ENCODE data around the gene FAM13C.
A peak's percentile ranks its signal among the peaks of the same experiment; 100 is the strongest.

FAM13C gene

GRCh38 chr10:59361663-59362143 is 646 bp downstream of the FAM13C start:
- peak; percentile 3 for DNase-seq (ENCODE audit: low read depth)

GRCh38 chr10:59360605-59361405 is 1.5 kb downstream of the FAM13C start:
- DNase-seq (ENCODE audit: low read depth): no peak

GRCh38 chr10:59358576-59358975 is 3.8 kb downstream of the FAM13C start:
- DNase-seq (ENCODE audit: low read depth): no peak

- no peak for DNase-seq (ENCODE audit: low read depth)
Measured at GRCh38 chr10:59354434-59354833, 7.9 kb downstream of the FAM13C start.

- DNase-seq (ENCODE audit: low read depth): no peak
Measured at GRCh38 chr10:59350558-59350957, 11.8 kb downstream of the FAM13C start.

- no peak for DNase-seq (ENCODE audit: low read depth)
Measured at GRCh38 chr10:59346321-59346720, 16.0 kb downstream of the FAM13C start.

- no peak for DNase-seq (ENCODE audit: low read depth)
Measured at GRCh38 chr10:59342723-59343122, 19.6 kb downstream of the FAM13C start.

GRCh38 chr10:59342000-59342399 is 20.3 kb downstream of the FAM13C start:
- DNase-seq (ENCODE audit: low read depth): no peak

- DNase-seq (ENCODE audit: low read depth): no peak
Measured at GRCh38 chr10:59340285-59340684, 22.1 kb downstream of the FAM13C start.

- no peak for DNase-seq (ENCODE audit: low read depth)
Measured at GRCh38 chr10:59339351-59339750, 23.0 kb downstream of the FAM13C start.

- DNase-seq (ENCODE audit: low read depth): peak; percentile 32
Measured at GRCh38 chr10:59337201-59337652, 25.1 kb downstream of the FAM13C start.

GRCh38 chr10:59336632-59337031 is 25.7 kb downstream of the FAM13C start:
- DNase-seq (ENCODE audit: low read depth): peak; percentile 69

GRCh38 chr10:59335497-59335896 is 26.9 kb downstream of the FAM13C start:
- no peak for DNase-seq (ENCODE audit: low read depth)

- DNase-seq (ENCODE audit: low read depth): no peak
Measured at GRCh38 chr10:59333701-59334100, 28.6 kb downstream of the FAM13C start.

- DNase-seq (ENCODE audit: low read depth): no peak
Measured at GRCh38 chr10:59332581-59332980, 29.8 kb downstream of the FAM13C start.

- DNase-seq (ENCODE audit: low read depth): no peak
Measured at GRCh38 chr10:59331661-59332060, 30.7 kb downstream of the FAM13C start.

- DNase-seq (ENCODE audit: low read depth): no peak
Measured at GRCh38 chr10:59325116-59325515, 37.2 kb downstream of the FAM13C start.

- no peak for DNase-seq (ENCODE audit: low read depth)
Measured at GRCh38 chr10:59324597-59324996, 37.8 kb downstream of the FAM13C start.

GRCh38 chr10:59323831-59324401 is 38.4 kb downstream of the FAM13C start:
- no peak for DNase-seq (ENCODE audit: low read depth)

- DNase-seq (ENCODE audit: low read depth): no peak
Measured at GRCh38 chr10:59323036-59323459, 39.3 kb downstream of the FAM13C start.

- DNase-seq (ENCODE audit: low read depth): no peak
Measured at GRCh38 chr10:59322131-59322530, 40.2 kb downstream of the FAM13C start.

- no peak for DNase-seq (ENCODE audit: low read depth)
Measured at GRCh38 chr10:59320355-59320754, 42.0 kb downstream of the FAM13C start.

GRCh38 chr10:59319854-59320253 is 42.5 kb downstream of the FAM13C start:
- no peak for DNase-seq (ENCODE audit: low read depth)

- no peak for DNase-seq (ENCODE audit: low read depth)
Measured at GRCh38 chr10:59317066-59317465, 45.3 kb downstream of the FAM13C start.

Data from EH (cell line).